GM21786 (cell line): ENCODE data around the gene BDNF.

Source experiments
- ATAC-seq: cut with Tn5 transposase; IDR thresholded peaks from one replicate; pipeline ENCODE4 v1.9.1; 2021; ENCODE audit not compliant: unreplicated experiment

BDNF gene

GRCh38 chr11:27707676-27708075, 7.4 kb upstream of the BDNF start:
- no peak for ATAC-seq

- ATAC-seq = peak; percentile 84
Observed at GRCh38 chr11:27705873-27706820, 5.9 kb upstream of the BDNF start.

DNA sequence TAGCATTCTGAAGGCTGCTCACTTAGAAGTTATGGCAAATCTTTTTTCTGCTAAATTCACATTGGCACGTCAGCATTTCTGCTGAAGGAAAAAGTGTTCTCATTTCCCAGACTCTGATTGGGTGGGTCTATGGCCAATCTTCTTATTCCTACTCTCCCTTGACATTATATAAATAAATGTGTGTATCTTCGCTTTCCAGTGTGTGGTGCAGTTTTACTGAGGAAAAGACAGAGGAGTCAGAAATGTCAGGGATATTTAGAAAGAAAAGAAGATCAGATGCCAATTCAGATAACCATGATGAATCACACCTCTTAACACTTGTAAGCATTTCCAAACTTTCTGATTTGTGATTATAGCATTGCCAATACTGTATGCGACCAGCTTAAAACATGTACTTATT, 3.2 kb upstream of the BDNF start:
- no peak for ATAC-seq

DNA sequence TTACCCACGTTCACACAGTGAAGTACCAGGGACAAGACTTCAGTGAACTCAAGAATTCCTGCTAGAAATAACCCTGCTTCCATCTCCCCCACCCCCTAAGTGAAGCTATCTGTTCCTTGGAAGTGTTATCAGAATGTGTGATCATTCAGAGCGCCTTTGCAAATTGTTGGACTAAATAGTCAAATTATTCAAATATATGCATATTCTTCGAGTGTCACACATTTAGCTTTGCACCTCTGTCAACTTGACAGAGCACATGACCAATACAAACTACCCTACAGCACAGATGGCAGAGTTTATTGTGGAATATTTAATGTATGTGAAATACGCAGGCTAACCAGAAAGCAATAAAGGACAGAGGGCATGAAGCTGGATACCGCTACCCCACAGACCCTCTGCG, 2.6 kb upstream of the BDNF start:
- no peak for ATAC-seq

DNA sequence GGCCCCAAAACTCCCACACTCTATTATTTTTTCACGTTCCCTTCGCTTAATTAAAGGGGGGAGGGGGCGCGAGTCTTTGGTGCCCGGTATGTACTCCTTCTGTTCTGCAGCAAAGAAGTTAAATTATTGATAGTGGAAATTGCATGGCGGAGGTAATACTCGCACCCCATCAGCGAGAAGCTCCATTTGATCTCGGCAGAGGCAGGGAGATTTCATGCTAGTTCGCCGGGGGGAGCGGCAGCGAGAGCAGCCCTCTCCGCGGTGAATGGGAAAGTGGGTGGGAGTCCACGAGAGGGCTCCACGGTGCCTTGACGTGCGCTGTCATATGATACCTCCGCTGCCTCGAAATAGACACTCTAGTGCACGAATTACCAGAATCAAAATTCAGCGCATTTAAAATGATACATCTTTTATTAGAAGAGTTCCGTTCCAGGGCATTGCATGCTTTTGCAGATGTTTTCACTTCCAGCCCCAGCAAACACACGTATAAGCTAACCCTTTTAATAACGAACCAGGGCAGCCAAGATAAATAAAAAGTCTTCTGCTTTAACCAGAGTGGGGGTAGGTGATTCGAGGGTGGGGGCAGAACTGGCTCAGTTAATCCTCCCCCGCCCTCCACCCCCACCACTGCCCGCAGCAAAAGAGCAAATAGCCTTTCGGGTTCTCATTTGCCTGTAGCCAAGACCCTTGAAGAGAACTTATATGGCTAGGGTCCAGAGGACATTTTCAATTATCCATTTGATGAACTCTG, 1.3 kb upstream of the BDNF start:
- peak; percentile 25 for ATAC-seq

- no peak for ATAC-seq
Observed at GRCh38 chr11:27699926-27700350, 317 bp downstream of the BDNF start.

DNA sequence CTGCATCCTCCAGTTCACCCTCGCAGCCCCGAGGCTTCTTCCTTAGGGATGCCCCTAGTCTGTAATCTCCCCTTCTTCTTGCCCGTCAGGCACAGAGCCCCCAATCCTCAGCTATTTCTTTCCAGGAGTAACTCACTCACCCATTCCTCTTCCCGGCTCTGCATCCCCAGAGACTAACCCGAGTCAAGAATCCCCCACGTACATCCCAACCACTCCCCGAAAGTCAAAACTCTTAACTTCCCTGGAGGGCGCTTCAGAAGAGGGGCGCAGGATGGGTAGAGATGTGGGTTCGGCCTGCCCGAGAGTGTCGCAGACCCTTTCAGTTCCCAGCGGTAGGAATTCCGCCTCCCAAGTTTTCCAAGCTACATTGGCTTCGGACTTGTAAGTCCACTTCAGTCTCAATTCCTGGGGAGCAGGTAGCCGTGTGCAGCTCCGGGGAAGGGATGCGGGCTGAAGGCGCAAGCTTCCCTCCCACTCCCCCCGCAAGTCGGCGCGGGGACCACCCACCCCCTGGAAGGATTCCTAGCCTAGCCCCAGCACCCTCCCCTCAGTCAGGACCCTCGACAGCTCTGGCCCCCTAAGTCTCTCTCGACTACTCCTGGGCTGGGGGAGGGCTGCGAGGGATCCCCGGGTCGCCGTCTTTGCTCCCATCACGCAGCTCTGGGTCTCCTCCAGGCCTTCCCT, 871 bp downstream of the BDNF start:
- no peak for ATAC-seq

- peak; percentile 52 for ATAC-seq
Observed at GRCh38 chr11:27698872-27699241, 1.4 kb downstream of the BDNF start.

DNA sequence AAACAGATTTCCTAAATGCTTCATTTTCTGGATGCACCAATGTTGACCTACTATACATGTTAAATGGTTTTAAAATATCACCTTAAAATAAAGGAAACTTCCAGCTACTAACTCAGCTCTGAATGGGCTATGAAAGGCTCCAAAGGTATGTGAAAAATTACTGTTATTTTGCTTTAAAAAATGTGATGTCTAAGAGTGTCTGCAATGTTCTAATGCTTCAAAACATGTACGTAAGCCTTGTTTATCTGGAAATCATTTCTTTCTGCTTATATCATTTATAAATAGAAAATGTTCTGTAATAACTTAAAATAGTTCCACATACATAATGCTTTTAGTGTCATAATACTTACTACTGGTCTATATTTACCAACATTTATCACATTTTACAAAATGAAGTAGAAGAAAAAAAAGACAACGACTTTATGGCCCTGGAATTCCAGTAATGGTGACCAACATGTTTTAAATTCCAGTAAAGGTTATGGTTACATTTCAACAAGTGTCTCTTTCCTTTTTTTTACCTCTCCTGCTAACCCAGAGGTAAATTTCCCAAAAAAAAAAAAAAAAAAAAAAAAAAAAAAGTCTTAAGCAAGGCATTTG, 2.5 kb downstream of the BDNF start:
- ATAC-seq = no peak

DNA sequence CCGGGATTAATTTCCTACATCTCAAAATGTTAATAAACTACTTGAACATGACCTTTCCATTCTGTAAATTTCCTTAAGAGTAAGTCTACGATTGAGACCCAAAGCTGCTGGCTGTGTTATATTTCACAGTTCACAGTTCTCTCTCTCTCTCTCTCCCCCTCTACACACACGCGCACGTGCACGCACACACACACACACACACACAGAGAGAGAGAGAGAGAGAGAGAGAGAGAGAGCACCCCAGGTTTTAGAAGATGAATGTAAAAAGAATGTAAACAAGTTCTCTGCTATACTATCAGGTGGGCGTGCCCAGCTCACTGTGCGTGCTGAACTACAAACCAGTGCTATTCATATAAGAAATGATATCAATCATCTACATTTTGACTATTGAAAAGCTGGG, 3.3 kb downstream of the BDNF start:
- no peak for ATAC-seq

- no peak for ATAC-seq
Observed at GRCh38 chr11:27696115-27696514, 4.1 kb downstream of the BDNF start.

GRCh38 chr11:27694992-27695391, 5.3 kb downstream of the BDNF start:
- ATAC-seq = no peak

DNA sequence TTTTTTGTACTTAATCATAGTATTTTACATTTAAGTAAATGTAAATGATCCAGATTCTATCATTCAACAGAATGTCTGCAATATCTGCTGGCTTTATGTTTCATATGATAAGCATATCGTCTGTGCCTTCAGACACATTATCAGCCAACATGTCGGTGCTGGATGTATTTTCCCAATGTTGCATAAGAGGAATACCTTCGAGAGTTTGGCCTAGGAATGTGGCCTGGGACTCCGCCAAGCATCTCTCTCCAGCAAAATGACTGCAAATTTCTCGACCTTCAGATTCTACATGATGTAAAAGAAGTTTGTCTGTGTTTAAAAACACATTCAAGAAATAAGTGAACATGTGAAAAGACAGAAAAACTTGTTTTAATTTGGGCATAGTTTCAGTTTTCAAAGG, 6.9 kb downstream of the BDNF start:
- ATAC-seq = no peak

GRCh38 chr11:27692781-27693180, 7.5 kb downstream of the BDNF start:
- ATAC-seq = no peak

DNA sequence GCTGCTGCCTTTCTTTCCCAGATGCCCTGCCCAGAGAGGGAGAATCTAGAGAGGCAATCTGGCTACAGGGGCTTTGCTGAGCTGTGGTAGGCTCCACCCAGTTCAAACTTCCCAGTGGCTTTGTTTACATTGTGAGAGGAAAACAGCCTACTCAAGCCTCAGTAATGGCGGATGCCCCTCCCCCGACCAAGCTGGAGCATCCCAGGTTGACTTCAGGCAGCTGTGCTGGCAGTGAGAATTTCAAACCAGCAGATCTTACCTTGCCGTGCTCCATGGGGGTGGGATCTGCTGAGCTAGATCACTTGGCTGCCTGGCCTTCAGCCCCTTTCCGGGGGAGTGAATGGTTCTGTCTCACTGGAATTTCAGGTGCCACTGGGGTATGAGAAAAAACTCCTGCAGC, 12.2 kb downstream of the BDNF start:
- ATAC-seq = no peak

DNA sequence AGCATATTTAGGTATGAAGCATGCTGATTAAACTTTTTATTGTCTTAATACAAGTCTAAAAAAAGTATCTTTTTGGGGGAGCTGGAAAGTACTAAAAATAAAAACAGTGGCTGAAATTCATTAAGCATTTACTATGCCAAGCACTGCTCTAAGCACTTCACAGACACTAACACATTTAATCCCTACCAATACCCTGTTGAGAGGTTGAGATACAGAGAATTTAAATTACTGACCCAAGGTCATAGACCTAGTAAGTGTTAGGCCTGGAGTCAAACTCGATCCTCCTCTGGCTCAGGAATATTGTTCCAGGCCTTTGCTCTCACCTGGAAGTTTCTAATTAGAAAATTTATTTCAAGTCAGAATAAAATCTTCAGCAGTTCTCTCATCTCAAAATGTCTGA, 18.6 kb downstream of the BDNF start:
- no peak for ATAC-seq

- ATAC-seq = peak; percentile 82
Observed at GRCh38 chr11:27679136-27680015, 20.9 kb downstream of the BDNF start.

DNA sequence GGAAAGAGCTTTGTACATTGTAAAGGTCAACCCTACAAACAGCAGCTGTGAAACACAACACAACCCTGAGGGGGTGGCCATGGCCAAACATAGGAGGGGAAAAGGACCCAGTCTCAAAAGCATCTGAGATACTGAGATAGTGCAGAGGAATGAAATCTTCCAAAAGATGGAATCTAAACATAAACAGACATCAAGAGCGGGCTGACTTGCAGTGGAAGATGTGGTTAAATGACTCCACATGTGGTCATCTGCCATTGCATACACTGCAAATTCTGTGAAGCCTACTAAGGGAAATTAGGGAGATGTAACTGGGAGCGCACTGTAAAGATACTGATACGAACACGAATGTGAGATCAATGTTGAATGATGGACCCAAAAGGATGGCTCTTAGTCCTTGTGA, 22.0 kb downstream of the BDNF start:
- ATAC-seq = no peak

DNA sequence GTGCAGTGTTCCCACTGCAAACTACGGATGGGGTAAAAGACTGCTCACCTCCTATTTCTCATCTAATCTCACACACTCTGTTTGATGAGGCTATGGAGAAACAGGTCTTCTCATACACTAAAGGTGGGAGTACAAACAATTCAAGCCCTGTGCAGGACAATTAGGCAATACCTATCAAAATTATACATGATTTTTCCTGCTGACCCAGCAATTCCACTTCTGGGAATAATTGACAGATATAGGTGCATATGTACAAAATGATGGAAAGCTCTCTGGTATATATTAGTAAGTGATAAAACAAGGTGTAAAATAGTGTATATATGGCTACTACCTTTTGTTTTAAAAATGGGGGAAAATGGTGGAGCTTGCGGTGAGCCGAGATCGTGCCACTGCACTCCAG, 23.1 kb downstream of the BDNF start:
- no peak for ATAC-seq

- no peak for ATAC-seq
Observed at GRCh38 chr11:27673979-27674663, 26.1 kb downstream of the BDNF start.
